HG02870 (cell line): ENCODE results near the gene JPH2.

ENCODE experiments used
- ATAC-seq: cut with Tn5 transposase; IDR thresholded peaks from one replicate; pipeline ENCODE4 v1.9.1; 2021; ENCODE audit warnings: mild to moderate bottlenecking, moderate library complexity; ENCODE audit not compliant: unreplicated experiment

Gene JPH2

GRCh38 chr20:44065401-44066340 is 121.3 kb downstream of the JPH2 start:
- no peak for ATAC-seq

GRCh38 chr20:44064501-44065400 is 122.2 kb downstream of the JPH2 start:
- no peak for ATAC-seq
